ENCODE results near the gene SURF6. TPM values are rescaled to one million over a fixed set of nuclear protein-coding genes. Genes with fewer than 3 reads are reported as not detected.

The SURF6 gene
- total RNA-seq, 1 donor from 2014 or later = 23.9 TPM

DNA sequence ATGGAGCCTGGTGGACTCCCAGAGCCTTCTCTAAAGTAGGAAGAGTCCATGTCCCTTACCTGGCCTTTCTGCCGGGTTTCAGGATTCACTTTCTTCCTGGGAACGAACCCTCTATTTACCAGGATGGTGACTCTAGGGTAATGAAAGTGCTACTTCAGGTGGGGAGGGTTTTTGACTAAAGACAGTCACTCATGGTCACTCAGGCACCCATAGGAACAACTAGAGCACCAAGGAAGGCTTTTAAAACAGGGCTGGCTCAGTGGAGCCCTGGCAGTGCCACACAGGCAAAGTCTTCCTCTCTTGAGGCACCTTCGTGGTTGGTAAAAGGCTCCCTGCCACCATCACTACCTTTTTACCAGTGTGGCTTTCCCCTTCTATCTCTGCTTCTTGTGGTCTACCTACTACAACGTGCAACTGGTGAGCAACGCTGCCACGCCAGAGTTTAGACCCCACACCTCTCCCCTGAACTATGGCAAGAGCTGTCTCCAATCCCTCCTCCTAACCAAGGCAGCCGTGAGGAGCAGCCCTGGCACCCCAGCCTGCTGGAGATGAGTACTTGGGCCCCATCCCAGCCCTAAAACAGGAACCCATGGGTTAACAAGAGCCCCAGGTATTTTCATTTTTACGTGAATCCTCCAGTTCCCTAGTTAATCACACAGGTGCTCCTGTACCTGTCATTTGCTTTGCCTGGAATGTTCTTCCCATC is 16.8 kb upstream of the SURF6 start:
- ATAC-seq (ENCODE audit: low read depth) = no peak
- Mint-ChIP-seq H3K36me3 (ENCODE audit: low read depth) (peaks cover 62% of the 10 kb centered on the region), H3K4me3 (no peak overlapping the region), H3K9me3 (no peaks in the 10 kb centered on the region), H3K27me3 (no peaks in the 10 kb centered on the region), H3K27ac (peak overlapping the region; percentile 31), H3K4me1 (peaks cover 58% of the 10 kb centered on the region)
- intact Hi-C loops (cut with micrococcal nuclease) = no loop called here
- TF ChIP-seq CTCF (IDR thresholded peaks at IDR 0.05) = no peak
- no peak for DNase-seq
- ChIA-PET POLR2A (interaction anchor here (0.6 to 1.5 kb wide), 5 partner anchors 11 to 21 kb away, joined by 3 to 8 read pairs (median 3); partner anchors contain the start of gene SURF6), CTCF (interaction anchor here (0.9 kb wide), 1 partner anchor 167 kb away, joined by 3 read pairs; no protein-coding TSS in a partner anchor)

DNA sequence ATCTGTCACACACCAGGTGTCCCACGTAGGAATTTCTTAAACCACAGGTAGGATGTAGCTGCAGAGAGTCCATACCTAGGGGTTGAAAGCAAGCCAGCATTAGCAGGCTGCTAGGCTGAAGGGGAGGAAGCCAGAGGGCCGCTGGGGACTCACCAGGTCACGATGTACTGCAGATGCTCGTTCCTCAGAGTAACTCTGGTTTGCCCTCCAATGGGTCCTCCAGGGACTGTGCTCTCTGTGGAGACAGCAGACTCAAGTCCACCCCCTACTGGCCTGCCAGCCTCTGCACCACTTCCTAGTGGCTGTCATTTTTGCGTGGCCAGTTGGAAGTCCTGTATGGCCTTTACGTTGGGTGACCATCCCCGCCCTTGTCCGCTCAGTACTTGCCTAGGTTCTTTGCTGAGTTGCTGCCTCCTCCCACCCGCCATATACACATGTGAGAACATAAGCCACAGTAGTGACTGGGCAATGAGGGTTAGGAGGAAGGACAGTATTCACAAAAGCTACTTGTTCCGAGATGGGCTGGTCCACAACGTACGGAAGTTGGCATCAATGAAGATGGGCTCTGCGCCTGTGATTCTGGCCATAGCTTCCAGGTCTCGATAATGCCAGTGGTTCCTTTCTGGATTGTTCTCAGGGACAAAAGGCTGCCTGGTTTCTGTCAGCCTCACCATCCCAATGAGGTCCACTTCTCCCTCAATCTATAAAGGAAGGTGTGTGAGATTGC is 16.1 kb upstream of the SURF6 start:
- H3K36me3 Mint-ChIP-seq (ENCODE audit: low read depth) = peaks cover 61% of the 10 kb centered on the region
- H3K4me1 Mint-ChIP-seq = peaks cover 53% of the 10 kb centered on the region
- no peaks in the 10 kb centered on the region for H3K9me3 Mint-ChIP-seq
- no peaks in the 10 kb centered on the region for H3K27me3 Mint-ChIP-seq
- intact Hi-C loops (cut with micrococcal nuclease) = no loop called here
- no peak for TF ChIP-seq CTCF (IDR thresholded peaks at IDR 0.05)
- H3K27ac Mint-ChIP-seq = no peak overlapping the region
- H3K4me3 Mint-ChIP-seq = no peak overlapping the region
- CTCF ChIA-PET = interaction anchor here (0.9 to 1.1 kb wide), 2 partner anchors 22 to 166 kb away, joined by 3 read pairs; no protein-coding TSS in a partner anchor
- no peak for DNase-seq
- ATAC-seq (ENCODE audit: low read depth) = peak; percentile 8
- POLR2A ChIA-PET = interaction anchor here (0.6 to 1.5 kb wide), 4 partner anchors 11 to 128 kb away, joined by 3 to 8 read pairs (median 4); no protein-coding TSS in a partner anchor

- POLR2A ChIA-PET = interaction anchor here (1.3 to 1.5 kb wide), 3 partner anchors 10 to 128 kb away, joined by 3 to 5 read pairs (median 3); no protein-coding TSS in a partner anchor
- H3K27me3 Mint-ChIP-seq = no peaks in the 10 kb centered on the region
- intact Hi-C loops (cut with micrococcal nuclease) = no loop called here
- CTCF ChIA-PET = interaction anchor here (1.1 kb wide), 1 partner anchor 22 kb away, joined by 3 read pairs; no protein-coding TSS in a partner anchor
- H3K4me1 Mint-ChIP-seq = peaks cover 55% of the 10 kb centered on the region
- DNase-seq = no peak
- H3K4me3 Mint-ChIP-seq = no peak overlapping the region
- no peak for TF ChIP-seq CTCF (IDR thresholded peaks at IDR 0.05)
- ATAC-seq (ENCODE audit: low read depth) = no peak
- no peaks in the 10 kb centered on the region for H3K9me3 Mint-ChIP-seq
- peaks cover 64% of the 10 kb centered on the region for H3K36me3 Mint-ChIP-seq (ENCODE audit: low read depth)
- no peak overlapping the region for H3K27ac Mint-ChIP-seq
Measured at GRCh38 chr9:133351526-133351907, 15.5 kb upstream of the SURF6 start.

DNA sequence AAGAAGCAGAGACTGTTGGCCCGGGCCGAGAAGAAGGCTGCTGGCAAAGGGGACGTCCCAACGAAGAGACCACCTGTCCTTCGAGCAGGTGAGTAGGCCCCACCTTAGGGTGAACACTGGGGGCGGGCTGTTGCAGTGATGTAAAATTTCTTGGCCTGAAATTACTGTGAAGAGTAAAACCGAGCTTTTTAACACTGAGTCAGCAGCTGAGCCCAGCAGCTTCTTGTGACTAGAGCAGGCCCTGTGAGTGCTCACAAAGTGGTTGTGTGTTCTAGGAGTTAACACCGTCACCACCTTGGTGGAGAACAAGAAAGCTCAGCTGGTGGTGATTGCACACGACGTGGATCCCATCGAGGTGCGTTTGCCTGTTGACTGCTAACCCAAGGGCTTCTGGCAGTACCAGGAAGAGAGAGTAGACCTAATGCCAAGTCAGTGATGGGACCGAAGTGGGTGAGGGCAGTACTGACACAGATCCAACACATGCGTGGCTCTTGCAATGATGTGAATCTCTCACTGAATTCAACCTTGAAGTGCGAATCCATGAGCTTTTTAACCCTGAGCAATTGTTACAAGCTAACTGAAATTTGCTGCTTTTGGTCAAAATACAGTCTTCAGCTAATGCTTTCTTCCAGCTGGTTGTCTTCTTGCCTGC is 14.1 kb upstream of the SURF6 start:
- Mint-ChIP-seq H3K36me3 (ENCODE audit: low read depth) (peaks cover 74% of the 10 kb centered on the region), H3K4me3 (peak overlapping the region; percentile 99), H3K27ac (peak overlapping the region; percentile 96), H3K9me3 (no peaks in the 10 kb centered on the region), H3K27me3 (no peaks in the 10 kb centered on the region), H3K4me1 (peaks cover 55% of the 10 kb centered on the region)
- ATAC-seq (ENCODE audit: low read depth) (no peak), DNase-seq (no peak)
- TF ChIP-seq CTCF (IDR thresholded peaks at IDR 0.05) = no peak
- POLR2A ChIA-PET = interaction anchor here (0.7 kb wide), 1 partner anchor 129 kb away, joined by 3 read pairs; the partner anchor contains the start of gene SLC2A6
- intact Hi-C loops (cut with micrococcal nuclease) = loop anchor here (2.0 kb wide), 1 partner anchor 129 kb away; the partner anchor contains the start of gene SLC2A6
- CTCF ChIA-PET = interaction anchor here (1.4 kb wide), 1 partner anchor 9 kb away, joined by 5 read pairs; no protein-coding TSS in a partner anchor
